T-helper 9 cell (primary cell): Measurements from ENCODE around the gene MOB3B.

Experiments used
- DNase-seq: peaks from one replicate; pipeline ENCODE4 v3.0.0-alpha.2; 2020
- total RNA-seq, 2 donors: gene quantifications; one replicate each; lab custom pipeline; 2026; lab: John Stamatoyannopoulos, UW

MOB3B gene
- total RNA-seq: 0.24 to 0.84 reads per million in 2 donors

- peak; percentile 74 for DNase-seq
Observed at GRCh38 chr9:27529316-27530278, at the start of gene MOB3B. Gene MOB3B, minus strand, starts transcription at chr9:27529814. Its CDS starts 74,264 bp downstream, at chr9:27455550.

DNA sequence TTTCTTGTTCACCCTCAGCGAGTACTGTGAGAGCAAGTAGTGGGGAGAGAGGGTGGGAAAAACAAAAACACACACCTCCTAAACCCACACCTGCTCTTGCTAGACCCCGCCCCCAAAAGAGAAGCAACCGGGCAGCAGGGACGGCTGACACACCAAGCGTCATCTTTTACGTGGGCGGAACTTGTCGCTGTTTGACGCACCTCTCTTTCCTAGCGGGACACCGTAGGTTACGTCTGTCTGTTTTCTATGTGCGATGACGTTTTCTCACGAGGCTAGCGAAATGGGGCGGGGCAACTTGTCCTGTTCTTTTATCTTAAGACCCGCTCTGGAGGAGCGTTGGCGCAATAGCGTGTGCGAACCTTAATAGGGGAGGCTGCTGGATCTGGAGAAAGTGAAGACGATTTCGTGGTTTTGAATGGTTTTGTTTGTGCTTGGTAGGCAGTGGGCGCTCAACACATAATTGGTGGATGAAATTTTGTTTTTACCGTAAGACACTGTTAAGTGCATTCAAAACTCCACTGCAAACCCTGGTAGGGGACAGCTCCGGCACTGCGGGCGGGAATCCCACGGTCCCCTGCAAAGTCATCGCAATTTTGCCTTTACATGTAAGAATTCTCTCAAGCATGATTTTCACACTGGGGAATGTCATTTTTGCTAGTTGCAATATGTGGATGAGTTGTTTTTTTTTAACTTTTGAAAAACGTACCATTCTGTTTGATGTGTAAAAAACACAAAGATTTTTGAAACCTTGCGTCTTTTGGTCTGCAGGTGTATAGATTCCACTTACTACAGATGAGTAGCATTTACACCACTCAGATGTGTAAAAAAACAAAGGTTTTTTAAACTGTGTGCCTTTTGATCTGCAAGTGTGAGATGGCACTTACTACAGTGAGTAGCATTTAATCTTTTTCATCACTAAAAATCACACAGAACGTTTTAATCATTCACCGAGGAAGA, 44.3 kb upstream of the MOB3B start:
- DNase-seq: peak; percentile 90

DNA sequence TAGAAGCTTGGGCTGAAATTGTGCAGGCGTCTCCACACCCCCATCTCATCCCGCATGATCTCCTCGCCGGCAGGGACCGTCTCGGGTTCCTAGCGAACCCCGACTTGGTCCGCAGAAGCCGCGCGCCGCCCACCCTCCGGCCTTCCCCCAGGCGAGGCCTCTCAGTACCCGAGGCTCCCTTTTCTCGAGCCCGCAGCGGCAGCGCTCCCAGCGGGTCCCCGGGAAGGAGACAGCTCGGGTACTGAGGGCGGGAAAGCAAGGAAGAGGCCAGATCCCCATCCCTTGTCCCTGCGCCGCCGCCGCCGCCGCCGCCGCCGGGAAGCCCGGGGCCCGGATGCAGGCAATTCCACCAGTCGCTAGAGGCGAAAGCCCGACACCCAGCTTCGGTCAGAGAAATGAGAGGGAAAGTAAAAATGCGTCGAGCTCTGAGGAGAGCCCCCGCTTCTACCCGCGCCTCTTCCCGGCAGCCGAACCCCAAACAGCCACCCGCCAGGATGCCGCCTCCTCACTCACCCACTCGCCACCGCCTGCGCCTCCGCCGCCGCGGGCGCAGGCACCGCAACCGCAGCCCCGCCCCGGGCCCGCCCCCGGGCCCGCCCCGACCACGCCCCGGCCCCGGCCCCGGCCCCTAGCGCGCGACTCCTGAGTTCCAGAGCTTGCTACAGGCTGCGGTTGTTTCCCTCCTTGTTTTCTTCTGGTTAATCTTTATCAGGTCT, 43.5 kb upstream of the MOB3B start, which contains the start of gene C9orf72:
Gene C9orf72 (minus strand): TSS at position 564 of the 716 bp plus-strand sequence. CDS start 6,361 bp downstream, outside the sequence.
- peak; percentile 85 for DNase-seq

GRCh38 chr9:27572566-27572917, 42.9 kb upstream of the MOB3B start:
- peak; percentile 44 for DNase-seq

DNA sequence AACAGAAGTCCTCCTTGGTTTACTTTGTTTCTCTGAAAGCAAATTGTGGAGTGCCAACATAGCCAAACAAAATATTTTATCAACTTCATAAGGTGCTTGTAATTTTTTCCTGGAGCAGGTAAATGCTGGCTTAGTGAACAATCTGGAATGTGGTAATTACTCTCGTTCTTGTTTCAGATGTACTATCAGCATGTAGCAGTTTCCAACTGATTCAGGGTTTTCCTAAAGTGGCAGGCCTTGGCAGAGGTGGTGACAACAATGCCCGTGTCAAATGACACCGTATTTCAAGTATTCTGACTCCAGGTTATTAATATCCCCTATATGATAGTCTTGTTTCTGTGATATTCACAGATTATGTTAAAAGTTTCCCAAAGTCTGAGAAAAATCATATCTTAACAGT, 42.4 kb upstream of the MOB3B start:
- no peak for DNase-seq

- no peak for DNase-seq
Observed at GRCh38 chr9:27571011-27571410, 41.4 kb upstream of the MOB3B start.

GRCh38 chr9:27569406-27569805, 39.8 kb upstream of the MOB3B start:
- DNase-seq: no peak

- DNase-seq: no peak
Observed at GRCh38 chr9:27566118-27566517, 36.5 kb upstream of the MOB3B start.

- DNase-seq: no peak
Observed at GRCh38 chr9:27565696-27566095, 36.1 kb upstream of the MOB3B start.

GRCh38 chr9:27564670-27565069, 35.1 kb upstream of the MOB3B start:
- DNase-seq: no peak

DNA sequence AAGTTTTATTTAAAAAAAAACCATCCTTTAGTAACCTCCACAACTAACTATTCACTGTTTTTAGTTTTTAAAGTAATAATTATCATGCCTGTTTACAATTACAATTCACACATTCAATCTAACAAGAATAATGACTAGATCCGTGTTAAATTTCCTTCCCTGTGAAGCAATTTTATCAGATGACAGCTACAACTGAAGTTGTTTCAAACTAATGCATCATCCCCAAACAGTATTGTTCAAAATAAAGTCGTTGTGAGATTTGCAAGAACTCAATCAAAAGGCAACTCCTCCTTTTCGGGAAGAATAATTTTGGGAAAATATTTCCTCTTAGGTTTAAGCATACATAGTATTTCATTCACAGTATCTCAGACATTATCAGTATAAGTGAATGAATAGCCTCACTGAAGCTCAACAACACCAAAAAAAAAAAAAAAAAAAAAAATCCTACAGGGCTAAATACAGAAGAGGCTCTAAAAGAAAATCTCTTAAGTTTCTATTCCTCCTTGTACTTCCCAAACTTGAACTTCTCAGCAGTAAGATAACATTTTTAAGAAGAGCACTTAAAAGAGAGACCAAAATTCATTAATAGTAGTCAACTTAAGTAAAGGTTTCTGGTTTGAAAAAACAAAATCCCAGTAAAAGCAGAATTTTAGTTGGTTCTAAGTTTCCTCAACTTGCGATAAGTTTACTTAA, 34.3 kb upstream of the MOB3B start:
- no peak for DNase-seq

DNA sequence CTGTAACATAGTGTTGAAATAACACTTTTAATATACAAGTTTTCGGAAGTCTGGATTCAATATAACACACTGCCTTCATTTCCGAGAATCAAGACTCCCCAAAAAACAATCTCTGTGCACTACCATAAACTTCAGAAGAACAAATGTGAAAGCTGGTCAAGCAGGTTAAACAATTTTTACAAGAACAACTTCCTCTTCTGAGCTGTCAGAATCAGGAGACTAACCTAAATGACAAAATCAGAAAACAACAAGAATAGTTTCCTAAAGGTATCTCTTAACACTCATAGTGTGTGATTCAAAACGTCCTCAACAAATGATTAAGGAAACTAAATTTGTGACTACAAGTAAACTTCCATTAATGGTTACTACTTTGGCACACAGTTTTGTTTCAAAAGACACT, 32.1 kb upstream of the MOB3B start:
- no peak for DNase-seq

- DNase-seq: no peak
Observed at GRCh38 chr9:27560457-27560856, 30.8 kb upstream of the MOB3B start.

- no peak for DNase-seq
Observed at GRCh38 chr9:27558307-27558706, 28.7 kb upstream of the MOB3B start.

DNA sequence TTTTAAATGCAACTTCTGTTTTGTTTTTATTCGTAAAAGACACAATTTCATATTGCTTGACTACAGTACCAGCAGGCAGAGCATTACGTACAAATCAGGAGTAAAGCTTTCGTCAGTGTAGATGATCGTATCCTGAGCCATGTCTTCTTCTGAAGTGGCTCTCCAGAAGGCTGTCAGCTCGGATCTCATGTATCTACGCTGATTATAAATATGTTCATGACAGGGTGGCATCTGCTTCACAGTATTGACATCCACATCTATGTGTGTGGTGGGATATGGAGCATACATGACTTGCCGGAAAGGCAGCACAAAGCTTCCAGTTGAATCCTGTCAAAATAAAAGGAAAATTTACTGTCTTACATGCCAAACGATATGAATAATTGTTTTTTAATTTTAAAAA, 26.9 kb upstream of the MOB3B start:
- DNase-seq: no peak

- no peak for DNase-seq
Observed at GRCh38 chr9:27554712-27555111, 25.1 kb upstream of the MOB3B start.

DNA sequence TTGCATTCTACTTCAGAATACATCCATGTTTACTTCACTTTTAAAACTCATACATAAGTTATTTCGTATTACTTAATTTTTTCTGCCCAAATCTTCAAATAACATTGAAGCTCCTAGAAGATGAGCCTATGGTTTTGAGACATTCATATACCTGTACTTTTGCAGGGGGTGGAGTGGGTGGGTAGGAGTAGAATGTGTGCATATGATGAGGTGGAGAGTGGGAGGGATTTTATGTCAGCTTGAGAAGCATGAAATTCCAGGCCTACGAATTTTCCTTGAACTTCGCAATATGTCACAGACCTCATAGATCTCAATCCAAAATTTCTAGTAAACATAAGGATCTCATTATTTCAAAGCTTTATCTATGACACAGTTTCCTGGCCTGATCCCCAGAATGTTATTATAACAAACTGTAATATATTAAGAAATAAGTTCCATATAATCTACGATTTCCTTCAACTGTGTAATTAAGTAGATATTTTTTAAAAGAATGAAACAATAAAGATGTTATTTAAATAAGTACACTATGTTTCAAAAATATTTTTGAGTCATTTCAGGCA, 19.7 kb upstream of the MOB3B start:
- no peak for DNase-seq

- DNase-seq: no peak
Observed at GRCh38 chr9:27548055-27548741, 18.6 kb upstream of the MOB3B start.

- no peak for DNase-seq
Observed at GRCh38 chr9:27545471-27545870, 15.9 kb upstream of the MOB3B start.

DNA sequence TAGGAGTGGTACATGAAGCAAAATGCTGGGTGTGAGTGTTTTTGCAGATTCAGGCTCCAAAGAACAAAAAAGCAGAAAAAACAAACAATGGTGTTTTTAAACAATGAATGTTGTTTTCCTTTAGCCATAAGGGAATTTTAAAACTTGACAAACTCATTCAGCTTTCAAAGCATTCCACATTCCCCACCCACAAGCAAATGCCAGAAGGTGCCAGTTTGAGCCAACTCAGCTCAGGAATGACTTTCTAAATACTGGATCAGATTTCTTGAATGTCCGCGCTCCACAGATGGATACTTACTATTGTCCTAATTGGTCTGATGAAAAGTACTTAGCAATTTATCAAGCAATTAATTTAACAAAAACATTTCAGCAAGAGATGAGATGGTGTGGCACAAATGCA, 12.9 kb upstream of the MOB3B start:
- DNase-seq: no peak

- DNase-seq: no peak
Observed at GRCh38 chr9:27541740-27542139, 12.1 kb upstream of the MOB3B start.
